Endodermal cell (in vitro differentiated cells): Measurements from ENCODE around the gene VWCE. TPM values are rescaled to one million over a fixed set of nuclear protein-coding genes. Genes with fewer than 3 reads are reported as not detected.

Experiments
- DNase-seq: peaks from one replicate; pipeline ENCODE4 v3.0.0-alpha.2; 2017
- H3K27ac ChIP-seq: 2 replicates; pipeline ENCODE4 v1.5.1; 2013; ENCODE audit warnings: mild to moderate bottlenecking, low read depth, low read length, moderate library complexity
- H3K27me3 ChIP-seq: 2 replicates; pipeline ENCODE4 v1.6.1; 2013; ENCODE audit warnings: mild to moderate bottlenecking, low read length, moderate library complexity; ENCODE audit not compliant: insufficient read depth, control insufficient read depth, poor library complexity, severe bottlenecking
- H3K36me3 ChIP-seq: 2 replicates; pipeline ENCODE4 v1.7.0; 2013; ENCODE audit warnings: mild to moderate bottlenecking, low read length, moderate library complexity; ENCODE audit not compliant: control insufficient read depth, insufficient read depth
- H3K4me1 ChIP-seq: one replicate; pipeline ENCODE4 v1.7.0; 2013; ENCODE audit warnings: low read length; ENCODE audit not compliant: control insufficient read depth, insufficient read depth
- H3K4me3 ChIP-seq: 2 replicates; pipeline ENCODE4 v1.5.1; 2013; ENCODE audit warnings: mild to moderate bottlenecking, low read length, moderate library complexity
- H3K9ac ChIP-seq: 2 replicates; pipeline ENCODE4 v1.6.1; 2013; ENCODE audit warnings: mild to moderate bottlenecking, low read length, moderate library complexity; ENCODE audit not compliant: poor library complexity, severe bottlenecking; ENCODE audit errors: extremely low read depth
- H3K9me3 ChIP-seq: 2 replicates; pipeline ENCODE4 v1.6.1; 2013; ENCODE audit warnings: mild to moderate bottlenecking, low read length, moderate library complexity; ENCODE audit not compliant: control insufficient read depth
- H3K27ac Mint-ChIP-seq: 2 replicates; pipeline ENCODE4 v1.8.0; 2020; ENCODE audit warnings: mixed read lengths
- H3K27me3 Mint-ChIP-seq: 2 replicates; pipeline ENCODE4 v1.8.0; 2021; ENCODE audit warnings: mild to moderate bottlenecking, mixed read lengths; ENCODE audit not compliant: insufficient read depth
- H3K36me3 Mint-ChIP-seq: 2 replicates; pipeline ENCODE4 v1.8.0; 2020; ENCODE audit warnings: low read depth, mixed read lengths
- H3K4me1 Mint-ChIP-seq: 2 replicates; pipeline ENCODE4 v1.8.0; 2020; ENCODE audit warnings: mixed read lengths
- H3K4me3 Mint-ChIP-seq: 2 replicates; pipeline ENCODE4 v1.8.0; 2020; ENCODE audit warnings: mild to moderate bottlenecking, moderate library complexity, mixed read lengths
- H3K9me3 Mint-ChIP-seq: 2 replicates; pipeline ENCODE4 v1.8.0; 2020; ENCODE audit warnings: mild to moderate bottlenecking, mixed read lengths
- CTCF ChIP-seq: fragments of 200-600 bp; sonication (generic); conservative IDR thresholded peaks from 2 replicates; pipeline ENCODE4 v1.5.0; 2021; ENCODE audit warnings: antibody characterized with exemption, mild to moderate bottlenecking
- WGBS, 2 experiments: methylation state at CpG; one replicate each; pipeline versions ENCODE4 v1.1.5 to v1.1.7; 2013; ENCODE audit warnings: missing lambda C conversion rate in 2 of 2, mixed read lengths in 1 of 2; ENCODE audit not compliant: insufficient coverage in 1 of 2, insufficient read length in 1 of 2; 5-methylcytosine and 5-hydroxymethylcytosine counted together
- total RNA-seq, 2 donors: library from RNA; stranded (reverse); fragmentation: NEBNext Ultra II Directional in 1 of 2; extraction: Animal tissue kit (Norgen Biotek cat#: 25700) in 1 of 2; gene quantifications; 2 replicates in 1 of 2; 3 replicates in 1 of 2; pipeline ENCODE4 v1.2.1, GENCODE V29; 2021

Gene VWCE
- total RNA-seq, 2 donors from 2014 or later = 7.2 to 13.3 TPM

- H3K4me1 Mint-ChIP-seq = peaks cover 7% of the 10 kb centered on the region
- no peaks in the 10 kb centered on the region for H3K9me3 ChIP-seq
- peaks cover 15% of the 10 kb centered on the region for H3K27me3 ChIP-seq
- H3K27ac ChIP-seq = peak overlapping the region; percentile 48
- H3K27ac Mint-ChIP-seq = no peak overlapping the region
- H3K9ac ChIP-seq = no peak overlapping the region
- peaks cover 51% of the 10 kb centered on the region for H3K36me3 Mint-ChIP-seq
- H3K4me3 Mint-ChIP-seq = no peak overlapping the region
- no peak overlapping the region for H3K4me3 ChIP-seq
- H3K4me1 ChIP-seq = no peaks in the 10 kb centered on the region
- H3K27me3 Mint-ChIP-seq = peaks cover 15% of the 10 kb centered on the region
- DNase-seq = no peak
- TF ChIP-seq CTCF = no peak
- 85 to 86% methylated on average over 4 to 5 of the region's 5 CpGs for WGBS, 2 experiments
- H3K9me3 Mint-ChIP-seq = no peaks in the 10 kb centered on the region
- peaks cover 55% of the 10 kb centered on the region for H3K36me3 ChIP-seq
Observed at GRCh38 chr11:61297746-61298145, 2.6 kb upstream of the VWCE start.

GRCh38 chr11:61297341-61297740 lies 2.2 kb upstream of the VWCE start:
- DNase-seq = no peak
- no peaks in the 10 kb centered on the region for H3K9me3 Mint-ChIP-seq
- no peak for TF ChIP-seq CTCF
- Histone ChIP-seq H3K27ac (peak overlapping the region; percentile 48), H3K9ac (no peak overlapping the region), H3K36me3 (peaks cover 51% of the 10 kb centered on the region), H3K4me3 (no peak overlapping the region), H3K27me3 (peaks cover 15% of the 10 kb centered on the region), H3K9me3 (no peaks in the 10 kb centered on the region), H3K4me1 (no peaks in the 10 kb centered on the region)
- peaks cover 19% of the 10 kb centered on the region for H3K27me3 Mint-ChIP-seq
- H3K4me3 Mint-ChIP-seq = no peak overlapping the region
- H3K36me3 Mint-ChIP-seq = peaks cover 47% of the 10 kb centered on the region
- H3K27ac Mint-ChIP-seq = no peak overlapping the region
- WGBS, 2 experiments = 67 to 85% methylated on average over 1 of the region's 1 CpG
- peaks cover 7% of the 10 kb centered on the region for H3K4me1 Mint-ChIP-seq

GRCh38 chr11:61295596-61295926 lies 445 bp upstream of the VWCE start:
- H3K4me3 Mint-ChIP-seq = peak overlapping the region; percentile 63
- no peak for TF ChIP-seq CTCF
- H3K27me3 Mint-ChIP-seq = peaks cover 23% of the 10 kb centered on the region
- peak overlapping the region; percentile 83 for H3K4me3 ChIP-seq
- no peak overlapping the region for H3K27ac Mint-ChIP-seq
- no peak overlapping the region for H3K9ac ChIP-seq
- no peaks in the 10 kb centered on the region for H3K9me3 ChIP-seq
- H3K36me3 ChIP-seq = peaks cover 33% of the 10 kb centered on the region
- peaks cover 29% of the 10 kb centered on the region for H3K36me3 Mint-ChIP-seq
- peaks cover 15% of the 10 kb centered on the region for H3K27me3 ChIP-seq
- H3K4me1 Mint-ChIP-seq = peaks cover 7% of the 10 kb centered on the region
- H3K4me1 ChIP-seq = no peaks in the 10 kb centered on the region
- no peak for DNase-seq
- 69 to 76% methylated on average over 5 to 12 of the region's 12 CpGs for WGBS, 2 experiments
- no peaks in the 10 kb centered on the region for H3K9me3 Mint-ChIP-seq
- H3K27ac ChIP-seq = no peak overlapping the region
